ENCODE data around the gene PRR15L. TPM values are rescaled to one million over a fixed set of nuclear protein-coding genes. Genes with fewer than 3 reads are reported as not detected.
"Not testable (repeated sequence)": the region's sequence is repeated elsewhere in the genome, so short reads cannot be mapped to it uniquely, and the experiment has no call there.

Gene PRR15L
- total RNA-seq, 1 donor from 2014 or later: not detected

- intact Hi-C loops (cut with micrococcal nuclease): loop anchor here (1.0 to 10.0 kb wide), 5 partner anchors 29 to 163 kb away; partner anchors contain the start of genes CBX1, CDK5RAP3, NFE2L1 and SCRN2
Observed at GRCh38 chr17:47941246-47942095, 16.2 kb downstream of the PRR15L start, which contains the start of gene PNPO. Gene PNPO, plus strand, starts transcription at chr17:47941571. Its CDS starts 105 bp downstream, at chr17:47941676.

GRCh38 chr17:47937941-47938340 is 19.7 kb downstream of the PRR15L start:
- intact Hi-C loops (cut with micrococcal nuclease): no loop called here

GRCh38 chr17:47935961-47936360 is 21.7 kb downstream of the PRR15L start:
- intact Hi-C loops (cut with micrococcal nuclease): no loop called here

- intact Hi-C loops (cut with micrococcal nuclease): not testable (repeated sequence)
Observed at GRCh38 chr17:47935468-47935867, 22.2 kb downstream of the PRR15L start.

GRCh38 chr17:47934856-47935255 is 22.8 kb downstream of the PRR15L start:
- intact Hi-C loops (cut with micrococcal nuclease): no loop called here

GRCh38 chr17:47931848-47932247 is 25.8 kb downstream of the PRR15L start:
- intact Hi-C loops (cut with micrococcal nuclease): no loop called here

GRCh38 chr17:47929218-47930000 is 28.3 kb downstream of the PRR15L start:
- intact Hi-C loops (cut with micrococcal nuclease): no loop called here

- intact Hi-C loops (cut with micrococcal nuclease): no loop called here
Observed at GRCh38 chr17:47928415-47928814, 29.3 kb downstream of the PRR15L start.

GRCh38 chr17:47927821-47928400 is 29.8 kb downstream of the PRR15L start:
- intact Hi-C loops (cut with micrococcal nuclease): no loop called here

- intact Hi-C loops (cut with micrococcal nuclease): no loop called here
Observed at GRCh38 chr17:47925678-47925988, 32.0 kb downstream of the PRR15L start.

- intact Hi-C loops (cut with micrococcal nuclease): no loop called here
Observed at GRCh38 chr17:47924785-47925677, 32.7 kb downstream of the PRR15L start.

GRCh38 chr17:47919889-47920288 is 37.8 kb downstream of the PRR15L start:
- intact Hi-C loops (cut with micrococcal nuclease): not testable (repeated sequence)

- intact Hi-C loops (cut with micrococcal nuclease): no loop called here
Observed at GRCh38 chr17:47918991-47919390, 38.7 kb downstream of the PRR15L start.

- intact Hi-C loops (cut with micrococcal nuclease): no loop called here
Observed at GRCh38 chr17:47918006-47918405, 39.7 kb downstream of the PRR15L start.

GRCh38 chr17:47917581-47917980 is 40.1 kb downstream of the PRR15L start:
- intact Hi-C loops (cut with micrococcal nuclease): no loop called here

GRCh38 chr17:47916489-47917208 is 41.0 kb downstream of the PRR15L start:
- intact Hi-C loops (cut with micrococcal nuclease): no loop called here

- intact Hi-C loops (cut with micrococcal nuclease): no loop called here
Observed at GRCh38 chr17:47915776-47916398, 41.8 kb downstream of the PRR15L start.

- intact Hi-C loops (cut with micrococcal nuclease): no loop called here
Observed at GRCh38 chr17:47914306-47914948, 43.3 kb downstream of the PRR15L start.

GRCh38 chr17:47913050-47913449 is 44.6 kb downstream of the PRR15L start:
- intact Hi-C loops (cut with micrococcal nuclease): no loop called here

All from T-helper 2 cell treated with Interferon-gamma antibody and Interleukin-4, amounts not matched to agents 100 ng/mL and 5 ng/mL, for 36 hours (primary cell).